ENCODE results near the gene USP13.

The USP13 gene

DNA sequence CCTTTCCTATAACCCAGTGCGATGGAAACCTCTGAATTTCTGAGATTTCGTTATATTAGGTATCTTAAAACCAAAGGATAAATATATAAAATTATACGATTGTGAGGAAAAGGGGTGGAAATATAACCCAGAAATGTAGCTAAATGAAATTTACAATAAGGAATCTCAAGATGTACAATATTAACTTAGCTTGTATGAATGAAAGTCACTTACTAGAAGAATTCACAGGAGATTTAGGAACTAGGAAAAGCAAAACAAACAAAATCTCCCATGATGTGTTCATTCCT, 159.2 kb downstream of the USP13 start:
- TF ChIP-seq, protein P1, sequence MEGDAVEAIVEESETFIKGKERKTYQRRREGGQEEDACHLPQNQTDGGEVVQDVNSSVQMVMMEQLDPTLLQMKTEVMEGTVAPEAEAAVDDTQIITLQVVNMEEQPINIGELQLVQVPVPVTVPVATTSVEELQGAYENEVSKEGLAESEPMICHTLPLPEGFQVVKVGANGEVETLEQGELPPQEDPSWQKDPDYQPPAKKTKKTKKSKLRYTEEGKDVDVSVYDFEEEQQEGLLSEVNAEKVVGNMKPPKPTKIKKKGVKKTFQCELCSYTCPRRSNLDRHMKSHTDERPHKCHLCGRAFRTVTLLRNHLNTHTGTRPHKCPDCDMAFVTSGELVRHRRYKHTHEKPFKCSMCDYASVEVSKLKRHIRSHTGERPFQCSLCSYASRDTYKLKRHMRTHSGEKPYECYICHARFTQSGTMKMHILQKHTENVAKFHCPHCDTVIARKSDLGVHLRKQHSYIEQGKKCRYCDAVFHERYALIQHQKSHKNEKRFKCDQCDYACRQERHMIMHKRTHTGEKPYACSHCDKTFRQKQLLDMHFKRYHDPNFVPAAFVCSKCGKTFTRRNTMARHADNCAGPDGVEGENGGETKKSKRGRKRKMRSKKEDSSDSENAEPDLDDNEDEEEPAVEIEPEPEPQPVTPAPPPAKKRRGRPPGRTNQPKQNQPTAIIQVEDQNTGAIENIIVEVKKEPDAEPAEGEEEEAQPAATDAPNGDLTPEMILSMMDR (IDR thresholded peaks at IDR 0.05; ENCODE audit: control insufficient read depth, extremely low read depth, insufficient read depth), result no peak
- no peak overlapping the region for H3K4me3 ChIP-seq (ENCODE audit: low read depth, low read length)
- DNase-seq (ENCODE audit: low read depth), result no peak

GRCh38 chr3:179819379-179819778, 166.5 kb downstream of the USP13 start:
- no peak for DNase-seq (ENCODE audit: low read depth)
- TF ChIP-seq, protein P1 (IDR thresholded peaks at IDR 0.05; ENCODE audit: control insufficient read depth, extremely low read depth, insufficient read depth), result no peak
- no peak overlapping the region for H3K4me3 ChIP-seq (ENCODE audit: low read depth, low read length)

- no peak overlapping the region for H3K4me3 ChIP-seq (ENCODE audit: low read depth, low read length)
- DNase-seq (ENCODE audit: low read depth), result no peak
- TF ChIP-seq, protein P1 (IDR thresholded peaks at IDR 0.05; ENCODE audit: control insufficient read depth, extremely low read depth, insufficient read depth), result no peak
Measured at GRCh38 chr3:179822296-179822695, 169.5 kb downstream of the USP13 start.

- no peak for DNase-seq (ENCODE audit: low read depth)
Measured at GRCh38 chr3:179825527-179826246, 172.8 kb downstream of the USP13 start.

GRCh38 chr3:179826247-179826637, 173.4 kb downstream of the USP13 start:
- TF ChIP-seq, protein P1 (IDR thresholded peaks at IDR 0.05; ENCODE audit: control insufficient read depth, extremely low read depth, insufficient read depth), result no peak
- no peak for DNase-seq (ENCODE audit: low read depth)
- no peak overlapping the region for H3K4me3 ChIP-seq (ENCODE audit: low read depth, low read length)

More at GRCh38 chr3:179825527-179826246, 172.8 kb downstream of the USP13 start:
- TF ChIP-seq, protein P1 (IDR thresholded peaks at IDR 0.05; ENCODE audit: control insufficient read depth, extremely low read depth, insufficient read depth), result no peak
- H3K4me3 ChIP-seq (ENCODE audit: low read depth, low read length), result no peak overlapping the region

- DNase-seq (ENCODE audit: low read depth), result no peak
- TF ChIP-seq, protein P1 (IDR thresholded peaks at IDR 0.05; ENCODE audit: control insufficient read depth, extremely low read depth, insufficient read depth), result no peak
- no peak overlapping the region for H3K4me3 ChIP-seq (ENCODE audit: low read depth, low read length)
Measured at GRCh38 chr3:179828738-179829137, 175.9 kb downstream of the USP13 start.

DNA sequence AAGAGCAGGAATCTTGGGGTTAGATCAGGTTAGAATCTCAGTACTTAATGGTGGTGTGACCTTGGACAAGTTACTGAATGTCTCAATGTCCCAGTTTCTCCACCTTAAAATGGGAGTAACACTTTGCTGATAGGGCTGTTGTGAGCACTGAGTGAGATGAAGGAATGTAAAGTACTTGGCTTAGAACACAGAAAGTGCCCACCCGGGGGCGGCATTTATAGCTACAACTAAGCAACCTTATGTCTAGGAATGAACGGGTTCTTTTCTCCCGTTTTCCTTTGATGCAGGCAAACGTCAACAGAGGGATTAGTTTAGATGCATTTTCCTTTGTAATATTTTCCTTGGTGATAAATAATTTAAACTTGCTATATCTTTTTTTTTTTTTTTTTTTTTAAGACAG, 176.6 kb downstream of the USP13 start:
- no peak overlapping the region for H3K4me3 ChIP-seq (ENCODE audit: low read depth, low read length)
- no peak for DNase-seq (ENCODE audit: low read depth)
- TF ChIP-seq, protein P1 (IDR thresholded peaks at IDR 0.05; ENCODE audit: control insufficient read depth, extremely low read depth, insufficient read depth), result no peak
